ENCODE results near the gene LYZL6.

GRCh38 chr17:35936063-35936462, 7.5 kb downstream of the LYZL6 start:
- TF ChIP-seq CTCF (IDR thresholded peaks at IDR 0.05) (no peak), EP300 (IDR thresholded peaks at IDR 0.05) (no peak)

Measured in esophagus muscularis mucosa (tissue), 3 donors.